Thoracic aorta (tissue), 2 donors: ENCODE results near the gene HSPA1B. TPM values are rescaled to one million over a fixed set of nuclear protein-coding genes. Genes with fewer than 3 reads are reported as not detected.

Experiments
- ATAC-seq: fragments of 150-250 bp; one replicate; pipeline ENCODE4 v1.8.0; 2017; ENCODE audit warnings: low read depth; ENCODE audit not compliant: insufficient number of reproducible peaks, low FRiP score
- DNase-seq: peaks from one replicate; pipeline ENCODE4 v3.0.0-alpha.2; 2020; ENCODE audit warnings: low spot score
- H3K27ac ChIP-seq, 2 donors: fragments of 200-600 bp; sonication (generic); 1 replicate in 1 of 2; 2 replicates in 1 of 2; pipeline ENCODE4 v1.5.1; 2016; ENCODE audit warnings: mild to moderate bottlenecking in 2 of 2, moderate library complexity in 2 of 2
- H3K27me3 ChIP-seq: fragments of 200-600 bp; sonication (generic); replicated peaks from 2 replicates; pipeline ENCODE4 v1.6.0; 2016; ENCODE audit warnings: mild to moderate bottlenecking; ENCODE audit not compliant: insufficient read depth
- H3K36me3 ChIP-seq: fragments of 200-600 bp; sonication (generic); one replicate; pipeline ENCODE4 v1.5.1; 2016
- H3K4me1 ChIP-seq, 2 donors: fragments of 200-600 bp; sonication (generic); 1 replicate in 1 of 2; 2 replicates in 1 of 2; pipeline versions ENCODE4 v1.5.1 to v1.6.0; 2016; ENCODE audit warnings: low read depth in 2 of 2, mild to moderate bottlenecking in 1 of 2; ENCODE audit not compliant: control insufficient read depth in 1 of 2
- H3K4me3 ChIP-seq: fragments of 200-600 bp; sonication (generic); 2 replicates; pipeline ENCODE4 v1.5.1; 2016; ENCODE audit warnings: mild to moderate bottlenecking
- H3K9me3 ChIP-seq: fragments of 200-600 bp; sonication (generic); 2 replicates; pipeline ENCODE4 v1.5.1; 2016
- total RNA-seq, 2 donors: library from RNA; depleted of rRNA; stranded (reverse); fragments of >200 nt; gene quantifications; one replicate each; pipeline versions ENCODE4 v1.1.0 to v1.2.3, GENCODE V29; 2016
- TF ChIP-seq, protein P1 (sequence below): fragments of 200-600 bp; sonication (generic); IDR thresholded peaks from one replicate; pipeline ENCODE4 v1.5.1; 2019; ENCODE audit warnings: antibody characterized with exemption

Gene HSPA1B
- 100 to 1,000 TPM; 178 to 262 TPM for total RNA-seq

DNA sequence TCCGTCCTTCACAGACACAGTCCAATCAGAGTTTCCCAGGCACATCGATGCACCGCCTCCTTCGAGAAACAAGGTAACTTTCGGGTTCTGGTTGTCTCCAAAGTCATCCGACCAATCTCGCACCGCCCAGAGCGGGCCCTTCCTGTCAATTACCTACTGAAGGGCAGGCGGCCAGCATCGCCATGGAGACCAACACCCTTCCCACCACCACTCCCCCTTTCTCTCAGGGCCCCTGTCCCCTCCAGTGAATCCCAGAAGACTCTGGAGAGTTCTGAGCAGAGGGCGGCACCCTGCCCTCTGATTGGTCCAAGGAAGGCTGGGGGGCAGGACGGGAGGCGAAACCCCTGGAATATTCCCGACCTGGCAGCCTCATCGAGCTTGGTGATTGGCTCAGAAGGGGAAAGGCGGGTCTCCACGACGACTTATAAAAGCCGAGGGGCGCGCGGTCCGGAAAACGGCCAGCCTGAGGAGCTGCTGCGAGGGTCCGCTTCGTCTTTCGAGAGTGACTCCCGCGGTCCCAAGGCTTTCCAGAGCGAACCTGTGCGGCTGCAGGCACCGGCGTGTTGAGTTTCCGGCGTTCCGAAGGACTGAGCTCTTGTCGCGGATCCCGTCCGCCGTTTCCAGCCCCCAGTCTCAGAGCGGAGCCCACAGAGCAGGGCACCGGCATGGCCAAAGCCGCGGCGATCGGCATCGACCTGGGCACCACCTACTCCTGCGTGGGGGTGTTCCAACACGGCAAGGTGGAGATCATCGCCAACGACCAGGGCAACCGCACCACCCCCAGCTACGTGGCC is at the start of gene HSPA1B:
Gene HSPA1B, plus strand, starts transcription at position 453 of the 794 bp plus-strand sequence. Its CDS starts 213 bp downstream, at position 666.
- H3K4me3 ChIP-seq = peak within 1 kb of the TSS; percentile 70
- DNase-seq (peak; percentile 99), ATAC-seq (peak; percentile 90)
- peaks cover 29 to 43% of the 10 kb centered on the region in 2 donors for H3K4me1 ChIP-seq
- no peaks in the 10 kb centered on the region for H3K9me3 ChIP-seq
- no peaks in the 10 kb centered on the region for H3K36me3 ChIP-seq
- H3K27ac ChIP-seq = peak within 1 kb of the TSS; percentile 77 to 98
- H3K27me3 ChIP-seq = no peaks in the 10 kb centered on the region
- TF ChIP-seq, protein P1, sequence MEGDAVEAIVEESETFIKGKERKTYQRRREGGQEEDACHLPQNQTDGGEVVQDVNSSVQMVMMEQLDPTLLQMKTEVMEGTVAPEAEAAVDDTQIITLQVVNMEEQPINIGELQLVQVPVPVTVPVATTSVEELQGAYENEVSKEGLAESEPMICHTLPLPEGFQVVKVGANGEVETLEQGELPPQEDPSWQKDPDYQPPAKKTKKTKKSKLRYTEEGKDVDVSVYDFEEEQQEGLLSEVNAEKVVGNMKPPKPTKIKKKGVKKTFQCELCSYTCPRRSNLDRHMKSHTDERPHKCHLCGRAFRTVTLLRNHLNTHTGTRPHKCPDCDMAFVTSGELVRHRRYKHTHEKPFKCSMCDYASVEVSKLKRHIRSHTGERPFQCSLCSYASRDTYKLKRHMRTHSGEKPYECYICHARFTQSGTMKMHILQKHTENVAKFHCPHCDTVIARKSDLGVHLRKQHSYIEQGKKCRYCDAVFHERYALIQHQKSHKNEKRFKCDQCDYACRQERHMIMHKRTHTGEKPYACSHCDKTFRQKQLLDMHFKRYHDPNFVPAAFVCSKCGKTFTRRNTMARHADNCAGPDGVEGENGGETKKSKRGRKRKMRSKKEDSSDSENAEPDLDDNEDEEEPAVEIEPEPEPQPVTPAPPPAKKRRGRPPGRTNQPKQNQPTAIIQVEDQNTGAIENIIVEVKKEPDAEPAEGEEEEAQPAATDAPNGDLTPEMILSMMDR = no peak

DNA sequence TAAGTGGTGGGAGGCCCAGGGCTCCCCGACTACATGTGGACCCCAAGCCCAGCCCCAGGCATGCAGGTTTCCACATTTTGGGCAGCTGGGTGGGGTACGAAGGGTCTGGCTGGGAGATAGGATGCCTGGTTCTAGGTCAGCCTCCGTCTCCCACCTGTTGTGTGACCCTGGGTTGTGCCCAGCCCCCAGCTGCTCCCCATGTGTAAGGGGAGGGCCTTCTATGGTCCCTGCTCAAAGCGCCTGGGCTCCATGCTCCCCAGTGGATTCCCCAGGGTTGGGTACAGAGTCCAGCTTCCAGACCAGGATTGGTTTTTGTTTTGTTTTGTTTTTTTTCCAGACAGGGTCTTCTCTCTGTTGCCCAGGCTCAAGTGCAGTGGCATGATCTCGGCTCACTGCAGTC is 49.3 kb upstream of the HSPA1B start:
- peaks cover 6 to 9% of the 10 kb centered on the region in 2 donors for H3K4me1 ChIP-seq
- ATAC-seq (no peak), DNase-seq (no peak)
- no peak overlapping the region for H3K27ac ChIP-seq
- no peak overlapping the region for H3K4me3 ChIP-seq
- TF ChIP-seq, protein P1 = no peak
- H3K27me3 ChIP-seq = no peaks in the 10 kb centered on the region
- peaks cover 28% of the 10 kb centered on the region for H3K36me3 ChIP-seq
- H3K9me3 ChIP-seq = no peaks in the 10 kb centered on the region

DNA sequence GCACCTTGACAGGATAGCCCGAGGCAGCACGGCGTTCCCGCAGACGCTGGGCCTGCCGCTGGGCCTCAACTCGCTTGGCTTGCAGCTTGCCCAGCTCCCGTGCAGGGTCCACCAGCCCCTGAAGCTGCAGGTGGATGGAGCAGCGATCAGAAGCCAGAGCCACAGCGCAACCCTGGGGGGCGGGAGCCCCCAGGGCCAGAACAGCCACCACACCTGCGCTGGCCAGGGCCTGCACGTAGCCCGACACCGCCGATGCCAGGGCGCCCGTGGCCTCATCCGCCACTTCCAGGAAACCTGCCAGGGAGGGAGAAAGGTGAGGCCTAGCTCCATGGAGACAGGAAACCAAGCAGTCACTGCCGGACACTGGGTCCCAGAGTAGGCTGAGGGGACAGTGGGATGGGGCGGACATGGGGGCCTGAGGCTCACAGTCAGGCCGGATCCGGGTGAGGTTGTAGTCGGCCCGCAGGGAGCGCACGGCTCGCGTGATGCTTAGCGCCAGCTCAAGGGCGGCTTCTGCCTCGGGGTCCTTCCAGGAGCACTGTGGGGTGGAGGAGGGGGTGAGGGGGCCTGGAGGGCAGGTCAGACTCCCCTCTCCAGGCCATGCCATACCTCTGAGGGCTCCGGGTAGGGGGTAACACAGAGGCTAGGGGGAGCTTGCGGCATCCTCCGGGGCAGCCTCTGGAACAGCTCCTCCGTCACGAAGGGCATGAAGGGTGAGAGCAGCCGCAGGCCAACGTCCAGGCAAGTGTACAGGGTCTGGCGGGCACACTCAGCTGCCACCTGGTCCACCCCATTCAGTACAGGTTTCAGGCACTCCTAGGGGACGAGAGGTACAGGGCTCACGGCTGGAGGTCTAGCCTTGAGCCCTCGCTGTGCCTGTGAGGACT is 48.3 kb upstream of the HSPA1B start:
- ATAC-seq (no peak), DNase-seq (no peak)
- H3K4me3 ChIP-seq = no peak overlapping the region
- no peak overlapping the region for H3K27ac ChIP-seq
- no peaks in the 10 kb centered on the region for H3K9me3 ChIP-seq
- H3K4me1 ChIP-seq = peaks cover 6 to 9% of the 10 kb centered on the region in 2 donors
- no peaks in the 10 kb centered on the region for H3K27me3 ChIP-seq
- H3K36me3 ChIP-seq = peaks cover 36% of the 10 kb centered on the region
- TF ChIP-seq, protein P1 = no peak

- ATAC-seq (no peak), DNase-seq (no peak)
- peaks cover 6 to 9% of the 10 kb centered on the region in 2 donors for H3K4me1 ChIP-seq
- H3K36me3 ChIP-seq = peaks cover 42% of the 10 kb centered on the region
- H3K27me3 ChIP-seq = no peaks in the 10 kb centered on the region
- no peaks in the 10 kb centered on the region for H3K9me3 ChIP-seq
- no peak overlapping the region for H3K4me3 ChIP-seq
- no peak overlapping the region for H3K27ac ChIP-seq
- TF ChIP-seq, protein P1 = no peak
Measured at GRCh38 chr6:31779908-31780307, 47.6 kb upstream of the HSPA1B start.
